ENCODE data around the gene ITGBL1.

Gene ITGBL1, protein sequence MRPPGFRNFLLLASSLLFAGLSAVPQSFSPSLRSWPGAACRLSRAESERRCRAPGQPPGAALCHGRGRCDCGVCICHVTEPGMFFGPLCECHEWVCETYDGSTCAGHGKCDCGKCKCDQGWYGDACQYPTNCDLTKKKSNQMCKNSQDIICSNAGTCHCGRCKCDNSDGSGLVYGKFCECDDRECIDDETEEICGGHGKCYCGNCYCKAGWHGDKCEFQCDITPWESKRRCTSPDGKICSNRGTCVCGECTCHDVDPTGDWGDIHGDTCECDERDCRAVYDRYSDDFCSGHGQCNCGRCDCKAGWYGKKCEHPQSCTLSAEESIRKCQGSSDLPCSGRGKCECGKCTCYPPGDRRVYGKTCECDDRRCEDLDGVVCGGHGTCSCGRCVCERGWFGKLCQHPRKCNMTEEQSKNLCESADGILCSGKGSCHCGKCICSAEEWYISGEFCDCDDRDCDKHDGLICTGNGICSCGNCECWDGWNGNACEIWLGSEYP

DNA sequence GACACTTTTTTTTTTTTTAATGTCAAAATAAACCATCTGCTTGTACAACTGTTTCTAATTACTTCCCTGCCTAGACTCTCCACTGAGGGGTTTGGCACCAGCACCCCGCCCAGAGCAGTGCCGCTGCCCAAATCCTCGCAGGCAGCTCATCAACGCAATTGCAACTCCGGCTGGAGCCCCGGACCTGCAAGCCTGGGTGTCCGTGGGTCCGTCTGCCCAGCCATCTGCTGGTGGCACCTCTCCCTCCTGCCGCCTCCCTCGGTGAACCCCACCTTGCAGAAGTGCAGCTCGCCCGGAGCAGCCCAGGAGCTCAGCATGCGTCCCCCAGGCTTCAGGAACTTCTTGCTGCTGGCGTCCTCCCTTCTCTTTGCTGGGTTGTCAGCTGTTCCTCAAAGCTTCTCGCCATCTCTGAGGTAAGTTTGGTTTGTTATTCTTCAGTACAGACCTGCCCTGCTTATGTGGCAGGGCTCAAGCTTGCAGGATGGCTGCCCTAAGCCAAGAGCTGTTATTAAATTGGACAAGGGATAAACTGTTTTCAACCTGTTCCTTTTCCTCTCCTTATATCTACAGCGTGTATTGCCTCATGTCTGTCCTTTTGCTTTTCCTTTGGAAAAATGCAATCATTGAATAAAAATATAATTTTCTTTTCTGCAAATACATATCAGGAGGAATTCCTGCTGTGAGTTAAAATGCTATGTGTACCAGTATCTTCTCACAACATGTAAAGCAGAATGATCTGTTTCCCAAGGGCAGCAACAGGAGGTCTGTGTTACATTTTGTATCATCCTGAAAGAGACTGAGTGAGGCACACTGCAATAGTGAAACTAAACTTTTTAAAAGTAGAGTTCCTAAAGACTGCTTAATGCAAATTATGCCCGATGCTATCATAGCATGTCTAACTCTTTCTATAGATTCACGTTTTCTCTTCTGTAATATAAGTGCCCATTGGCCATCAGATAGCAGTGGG, at the start of gene ITGBL1:
Gene ITGBL1, plus strand, starts transcription at position 157 of the 967 bp plus-strand sequence. Its CDS starts 159 bp downstream, at position 316.
- no peak within 1 kb of the TSS for H3K4me3 ChIP-seq (ENCODE audit: low read depth, low read length)
- TF ChIP-seq, protein P1, sequence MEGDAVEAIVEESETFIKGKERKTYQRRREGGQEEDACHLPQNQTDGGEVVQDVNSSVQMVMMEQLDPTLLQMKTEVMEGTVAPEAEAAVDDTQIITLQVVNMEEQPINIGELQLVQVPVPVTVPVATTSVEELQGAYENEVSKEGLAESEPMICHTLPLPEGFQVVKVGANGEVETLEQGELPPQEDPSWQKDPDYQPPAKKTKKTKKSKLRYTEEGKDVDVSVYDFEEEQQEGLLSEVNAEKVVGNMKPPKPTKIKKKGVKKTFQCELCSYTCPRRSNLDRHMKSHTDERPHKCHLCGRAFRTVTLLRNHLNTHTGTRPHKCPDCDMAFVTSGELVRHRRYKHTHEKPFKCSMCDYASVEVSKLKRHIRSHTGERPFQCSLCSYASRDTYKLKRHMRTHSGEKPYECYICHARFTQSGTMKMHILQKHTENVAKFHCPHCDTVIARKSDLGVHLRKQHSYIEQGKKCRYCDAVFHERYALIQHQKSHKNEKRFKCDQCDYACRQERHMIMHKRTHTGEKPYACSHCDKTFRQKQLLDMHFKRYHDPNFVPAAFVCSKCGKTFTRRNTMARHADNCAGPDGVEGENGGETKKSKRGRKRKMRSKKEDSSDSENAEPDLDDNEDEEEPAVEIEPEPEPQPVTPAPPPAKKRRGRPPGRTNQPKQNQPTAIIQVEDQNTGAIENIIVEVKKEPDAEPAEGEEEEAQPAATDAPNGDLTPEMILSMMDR (IDR thresholded peaks at IDR 0.05; ENCODE audit: borderline replicate concordance, insufficient read depth, low read depth, low read length) = no peak

DNA sequence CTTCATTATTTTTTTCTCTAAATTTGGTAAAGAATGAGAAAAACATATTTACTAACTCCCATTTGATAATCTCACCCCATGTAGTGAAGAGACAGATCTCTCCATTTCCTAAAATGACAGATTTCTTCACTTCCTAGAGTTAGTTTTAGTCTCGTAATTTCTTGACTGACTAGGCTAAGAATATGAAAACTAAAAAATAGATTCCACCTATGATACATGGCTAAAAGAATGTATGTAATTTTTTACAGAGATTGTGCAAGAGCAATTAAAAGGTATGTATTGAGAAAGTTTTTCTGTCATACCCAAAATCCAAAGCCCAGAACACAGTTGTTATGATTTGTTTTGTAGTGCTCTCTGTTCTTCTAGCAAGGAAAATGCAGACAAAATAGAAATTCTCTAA, 45.7 kb upstream of the ITGBL1 start:
- TF ChIP-seq, protein P1 (IDR thresholded peaks at IDR 0.05; ENCODE audit: borderline replicate concordance, insufficient read depth, low read depth, low read length) = no peak
- no peak overlapping the region for H3K4me3 ChIP-seq (ENCODE audit: low read depth, low read length)

DNA sequence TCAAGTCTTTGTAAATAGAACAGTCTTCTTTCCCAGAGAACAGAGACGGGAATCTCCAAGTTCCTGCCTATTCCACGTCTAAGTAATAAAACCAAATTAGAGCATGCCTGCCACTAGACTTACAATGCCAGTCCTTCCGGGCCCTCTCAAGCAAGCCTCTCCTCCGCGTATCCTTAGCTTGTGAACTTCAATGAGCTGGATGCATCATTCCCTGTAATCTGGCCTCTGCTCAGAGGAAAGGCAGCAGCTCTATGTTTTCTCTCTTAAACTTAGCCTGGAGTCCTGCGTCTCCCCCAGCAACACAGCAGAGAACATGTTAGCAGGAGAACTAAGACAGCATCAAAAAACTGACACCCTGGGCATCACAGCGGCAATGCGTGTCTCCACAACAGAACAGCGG, 44.3 kb upstream of the ITGBL1 start:
- no peak overlapping the region for H3K4me3 ChIP-seq (ENCODE audit: low read depth, low read length)
- TF ChIP-seq, protein P1 (IDR thresholded peaks at IDR 0.05; ENCODE audit: borderline replicate concordance, insufficient read depth, low read depth, low read length) = no peak

DNA sequence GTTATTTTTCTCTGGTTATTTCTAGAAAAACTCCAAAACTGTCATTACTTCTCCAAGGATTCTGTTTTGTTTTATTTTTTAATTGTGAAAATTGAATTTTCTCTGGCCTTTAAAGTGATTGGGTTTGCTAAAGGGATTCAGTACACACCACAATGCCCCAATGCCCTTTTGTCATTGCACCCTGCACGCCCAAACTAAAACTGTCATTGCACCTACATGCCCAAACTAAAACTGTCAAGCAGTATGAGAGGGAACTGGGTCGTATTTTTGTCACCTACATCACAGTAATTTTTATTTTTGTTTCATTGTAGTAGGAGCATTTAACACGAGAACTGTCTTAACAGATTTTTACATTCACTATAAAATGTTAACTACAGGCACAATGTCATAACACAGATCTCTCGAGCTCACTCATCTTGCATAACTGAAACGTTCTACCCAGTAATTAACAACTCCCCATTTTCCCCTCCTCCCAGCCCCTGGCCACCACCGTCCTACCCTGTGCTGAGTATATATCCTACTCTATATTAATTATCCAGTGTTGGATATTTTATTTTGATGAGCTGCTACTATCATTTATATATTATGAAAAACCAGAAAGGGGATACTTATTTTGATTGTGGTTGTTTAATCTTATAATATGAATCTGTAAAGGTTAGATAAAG, 43.4 kb upstream of the ITGBL1 start:
- TF ChIP-seq, protein P1 (IDR thresholded peaks at IDR 0.05; ENCODE audit: borderline replicate concordance, insufficient read depth, low read depth, low read length) = no peak
- H3K4me3 ChIP-seq (ENCODE audit: low read depth, low read length) = no peak overlapping the region

DNA sequence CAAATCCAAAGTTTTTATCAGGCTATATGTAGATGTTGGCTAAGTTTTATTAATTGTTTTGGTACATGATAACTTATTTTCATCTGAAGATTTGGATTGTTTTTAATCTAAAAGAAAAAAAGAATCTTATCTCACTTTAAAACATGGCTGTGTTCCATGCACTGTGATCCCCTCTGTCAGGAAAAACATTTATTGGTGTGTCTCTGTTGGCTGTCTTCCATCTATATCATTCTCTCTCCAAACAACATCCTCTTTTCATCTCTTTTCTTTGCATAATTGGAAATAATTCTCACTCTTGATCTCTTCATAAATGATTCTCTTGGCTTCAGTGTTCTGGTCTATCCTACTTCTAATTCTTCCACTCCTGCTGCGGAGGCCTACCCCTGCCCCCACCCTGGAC, 40.4 kb upstream of the ITGBL1 start:
- no peak overlapping the region for H3K4me3 ChIP-seq (ENCODE audit: low read depth, low read length)
- TF ChIP-seq, protein P1 (IDR thresholded peaks at IDR 0.05; ENCODE audit: borderline replicate concordance, insufficient read depth, low read depth, low read length) = no peak

DNA sequence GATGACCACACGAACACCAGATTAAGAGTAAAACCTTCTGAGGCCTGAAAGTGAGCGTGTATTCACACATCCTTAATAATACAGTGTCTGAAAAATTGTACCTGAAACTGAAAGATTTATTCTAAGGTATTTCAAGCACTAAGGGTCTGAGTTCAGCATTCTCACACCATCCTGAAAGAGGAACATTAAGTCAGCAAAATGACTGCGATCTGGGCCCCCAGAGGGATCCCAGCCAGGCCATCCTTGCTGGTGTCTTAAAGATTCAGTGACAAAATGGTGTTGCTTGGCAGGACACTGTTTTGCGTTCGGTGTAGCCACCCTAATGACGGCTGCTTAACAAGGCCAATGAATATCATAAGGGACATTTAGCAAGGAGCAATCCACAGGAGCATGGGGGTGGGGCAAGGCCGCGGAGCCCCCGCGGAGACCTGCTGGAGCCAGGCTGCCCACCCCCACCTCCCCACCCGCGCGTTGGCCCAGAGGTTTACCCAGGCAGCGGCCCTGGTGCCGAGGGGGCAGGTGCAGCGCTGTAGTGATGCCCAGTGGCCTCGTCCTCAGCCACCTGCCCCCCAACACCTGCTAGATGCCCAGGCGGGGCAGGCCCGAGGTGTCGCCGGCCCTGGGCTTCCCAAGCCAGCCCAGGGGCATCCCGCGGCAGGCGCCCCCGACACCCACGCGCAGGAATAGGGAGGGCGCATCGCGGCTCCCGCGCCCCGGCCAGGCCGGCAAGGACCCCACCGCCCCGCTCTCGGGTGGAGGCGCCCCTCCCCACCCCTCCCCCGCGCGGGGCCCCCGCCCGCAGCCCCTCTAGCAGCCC, 36.9 kb upstream of the ITGBL1 start:
- TF ChIP-seq, protein P1 (IDR thresholded peaks at IDR 0.05; ENCODE audit: borderline replicate concordance, insufficient read depth, low read depth, low read length) = no peak
- no peak overlapping the region for H3K4me3 ChIP-seq (ENCODE audit: low read depth, low read length)
